ENCODE measurements around the gene POU5F2. TPM values are rescaled to one million over a fixed set of nuclear protein-coding genes. Genes with fewer than 3 reads are reported as not detected.

POU5F2 gene
- total and polyA plus RNA-seq, 7 experiments from 2014 or later, result 0.07 to 4.2 (median 1.8) TPM

- Histone ChIP-seq H3K4me1 (ENCODE audit: control insufficient read depth in 2 of 2, insufficient read depth in 2 of 2, low read length in 2 of 2) (no peaks in the 10 kb centered on the region), H3K4me3 (ENCODE audit: low read length) (no peak overlapping the region), H3K27ac (ENCODE audit: low read depth, low read length) (no peak overlapping the region), H3K27me3 (ENCODE audit: control insufficient read depth in 2 of 2, insufficient read depth in 2 of 2, low read length in 2 of 2) (no peaks in the 10 kb centered on the region), H3K9me3 (ENCODE audit: control insufficient read depth in 2 of 3, low read length in 3 of 3) (no peaks in the 10 kb centered on the region), H3K36me3 (ENCODE audit: control insufficient read depth in 2 of 3, insufficient read depth in 3 of 3, low read length in 3 of 3) (no peaks in the 10 kb centered on the region)
- peaks cover 0 to 9% (median 0%) of the 10 kb centered on the region in 7 donors for H3K4me1 Mint-ChIP-seq
- H3K9me3 Mint-ChIP-seq, result no peaks in the 10 kb centered on the region
- no peak overlapping the region for H3K4me3 Mint-ChIP-seq
- ChIA-PET POLR2A (no interaction called here), CTCF (no interaction called here)
- intact Hi-C loops (cut with micrococcal nuclease), result no loop called here
- H3K27ac Mint-ChIP-seq, result no peak overlapping the region
- H3K27me3 Mint-ChIP-seq, result no peaks in the 10 kb centered on the region
- H3K36me3 Mint-ChIP-seq, result peaks cover 0 to 37% (median 24%) of the 10 kb centered on the region in 5 donors
- ATAC-seq (no peak), DNase-seq (no peak)
Observed at GRCh38 chr5:93705896-93706295, 35.5 kb downstream of the POU5F2 start.

GRCh38 chr5:93704996-93705395 lies 36.4 kb downstream of the POU5F2 start:
- peaks cover 0 to 37% (median 28%) of the 10 kb centered on the region in 5 donors for H3K36me3 Mint-ChIP-seq
- POLR2A ChIA-PET, result no interaction called here

GRCh38 chr5:93691997-93692396 lies 49.4 kb downstream of the POU5F2 start:
- no peaks in the 10 kb centered on the region for H3K4me1 ChIP-seq (ENCODE audit: control insufficient read depth in 2 of 2, insufficient read depth in 2 of 2, low read length in 2 of 2)
- H3K27me3 Mint-ChIP-seq, result no peaks in the 10 kb centered on the region
- no peak overlapping the region for H3K27ac Mint-ChIP-seq
- ChIA-PET CTCF (no interaction called here), POLR2A (no interaction called here)
- intact Hi-C loops (cut with micrococcal nuclease), result no loop called here
- DNase-seq, result no peak
- ATAC-seq, result no peak
- H3K4me3 ChIP-seq (ENCODE audit: low read length), result no peak overlapping the region
- H3K4me1 Mint-ChIP-seq, result peaks cover 0 to 6% (median 0%) of the 10 kb centered on the region in 7 donors
- H3K36me3 Mint-ChIP-seq, result peaks cover 2 to 83% (median 73%) of the 10 kb centered on the region in 5 donors
- no peaks in the 10 kb centered on the region for H3K36me3 ChIP-seq (ENCODE audit: control insufficient read depth in 2 of 3, insufficient read depth in 3 of 3, low read length in 3 of 3)
- peaks cover 13 to 77% (median 31%) of the 10 kb centered on the region in 11 donors for H3K9me3 Mint-ChIP-seq
- no peak overlapping the region for H3K27ac ChIP-seq (ENCODE audit: low read depth, low read length)
- no peak overlapping the region for H3K4me3 Mint-ChIP-seq
- H3K27me3 ChIP-seq (ENCODE audit: control insufficient read depth in 2 of 2, insufficient read depth in 2 of 2, low read length in 2 of 2), result no peaks in the 10 kb centered on the region
- no peaks in the 10 kb centered on the region for H3K9me3 ChIP-seq (ENCODE audit: control insufficient read depth in 2 of 3, low read length in 3 of 3)

More at GRCh38 chr5:93704996-93705395, 36.4 kb downstream of the POU5F2 start:
- H3K9me3 ChIP-seq (ENCODE audit: control insufficient read depth in 2 of 3, low read length in 3 of 3), result no peaks in the 10 kb centered on the region
- Mint-ChIP-seq H3K27me3 (no peaks in the 10 kb centered on the region), H3K9me3 (no peaks in the 10 kb centered on the region), H3K27ac (no peak overlapping the region), H3K4me1 (peaks cover 0 to 9% (median 0%) of the 10 kb centered on the region in 7 donors), H3K4me3 (no peak overlapping the region)
- H3K4me1 ChIP-seq (ENCODE audit: control insufficient read depth in 2 of 2, insufficient read depth in 2 of 2, low read length in 2 of 2), result no peaks in the 10 kb centered on the region
- ATAC-seq (no peak), DNase-seq (no peak)
- no peaks in the 10 kb centered on the region for H3K36me3 ChIP-seq (ENCODE audit: control insufficient read depth in 2 of 3, insufficient read depth in 3 of 3, low read length in 3 of 3)
- H3K4me3 ChIP-seq (ENCODE audit: low read length), result no peak overlapping the region
- CTCF ChIA-PET, result no interaction called here
- no peaks in the 10 kb centered on the region for H3K27me3 ChIP-seq (ENCODE audit: control insufficient read depth in 2 of 2, insufficient read depth in 2 of 2, low read length in 2 of 2)
- no peak overlapping the region for H3K27ac ChIP-seq (ENCODE audit: low read depth, low read length)
- intact Hi-C loops (cut with micrococcal nuclease), result no loop called here

Other genes starting within 250 kb of the POU5F2 start
- gene NR2F1-AS1, start 160.4 kb downstream of the POU5F2 start, total RNA-seq, result not detected
- gene NR2F1-AS1, start 160.4 kb downstream of the POU5F2 start, polyA plus RNA-seq, result not detected
- not detected for gene NR2F1, start 158.4 kb downstream of the POU5F2 start, total RNA-seq
- not detected for gene NR2F1, start 158.4 kb downstream of the POU5F2 start, polyA plus RNA-seq